Measurements from ENCODE around the gene C10orf95.

The C10orf95 gene

DNA sequence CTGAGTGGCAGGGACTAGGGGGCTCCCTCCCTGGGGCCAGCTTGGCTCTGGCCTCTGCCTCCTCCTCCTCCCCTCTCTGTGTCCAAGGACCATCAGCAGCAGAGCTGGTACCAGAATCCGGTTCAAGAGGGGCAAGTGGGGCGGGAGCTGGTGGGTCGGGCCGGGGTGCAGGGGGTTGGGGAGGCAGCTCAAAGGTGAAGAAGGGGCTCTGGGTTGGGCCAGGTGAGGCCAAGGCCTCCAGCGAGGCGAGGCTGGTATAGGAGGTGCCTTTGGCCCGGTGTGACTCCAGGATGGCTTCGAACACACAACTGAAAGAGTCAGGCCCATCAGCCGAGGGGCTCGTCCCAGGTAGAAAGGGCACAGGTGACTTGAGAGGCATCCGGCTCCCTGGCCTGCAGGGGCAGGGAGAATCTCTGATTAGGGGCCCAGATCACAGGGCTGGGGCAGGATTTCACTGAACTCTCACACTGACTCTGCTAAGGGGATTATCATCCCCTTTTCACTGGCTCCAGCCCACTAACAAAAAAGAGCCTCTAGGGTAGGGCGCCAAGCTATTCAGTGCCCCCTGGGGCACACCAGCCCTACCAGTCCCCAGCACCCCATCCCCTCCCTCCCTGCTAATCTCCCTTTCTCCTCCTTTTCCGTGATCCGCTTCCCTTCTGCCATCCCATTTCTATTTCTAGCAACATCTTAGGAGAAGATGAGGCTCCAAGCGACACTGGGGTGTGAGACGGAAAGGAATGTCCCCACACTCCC lies 37.4 kb downstream of the C10orf95 start:
- DNase-seq, result no peak

- DNase-seq, result no peak
Measured at GRCh38 chr10:102413053-102413705, 38.2 kb downstream of the C10orf95 start.

DNA sequence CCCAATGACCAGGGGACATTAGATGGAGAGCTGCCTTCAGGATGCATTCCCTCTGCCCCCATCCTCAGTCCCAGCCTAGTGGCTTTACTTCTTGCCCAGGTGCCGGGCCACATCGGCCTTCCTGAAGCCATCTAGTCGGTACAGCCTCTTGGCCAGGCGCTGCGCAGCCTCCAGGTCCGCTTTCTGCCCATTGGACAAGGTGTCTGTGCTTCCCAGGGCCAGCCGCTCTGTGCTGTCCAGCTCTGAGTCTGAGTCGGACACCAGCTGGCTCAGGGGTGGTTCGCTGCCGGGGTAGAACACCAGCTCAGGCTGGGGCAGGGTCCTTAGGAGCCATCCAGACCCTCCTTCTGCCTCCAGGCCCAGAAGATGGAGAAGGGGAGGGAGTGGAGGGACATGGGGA lies 39.0 kb downstream of the C10orf95 start:
- DNase-seq, result no peak

- DNase-seq, result no peak
Measured at GRCh38 chr10:102411341-102412255, 39.7 kb downstream of the C10orf95 start.

GRCh38 chr10:102410429-102411073 lies 40.8 kb downstream of the C10orf95 start:
- DNase-seq, result peak; percentile 71

- DNase-seq, result no peak
Measured at GRCh38 chr10:102409604-102410428, 41.5 kb downstream of the C10orf95 start.

- peak; percentile 81 to 83 for DNase-seq
Measured at GRCh38 chr10:102408728-102409603, 42.4 kb downstream of the C10orf95 start.

DNA sequence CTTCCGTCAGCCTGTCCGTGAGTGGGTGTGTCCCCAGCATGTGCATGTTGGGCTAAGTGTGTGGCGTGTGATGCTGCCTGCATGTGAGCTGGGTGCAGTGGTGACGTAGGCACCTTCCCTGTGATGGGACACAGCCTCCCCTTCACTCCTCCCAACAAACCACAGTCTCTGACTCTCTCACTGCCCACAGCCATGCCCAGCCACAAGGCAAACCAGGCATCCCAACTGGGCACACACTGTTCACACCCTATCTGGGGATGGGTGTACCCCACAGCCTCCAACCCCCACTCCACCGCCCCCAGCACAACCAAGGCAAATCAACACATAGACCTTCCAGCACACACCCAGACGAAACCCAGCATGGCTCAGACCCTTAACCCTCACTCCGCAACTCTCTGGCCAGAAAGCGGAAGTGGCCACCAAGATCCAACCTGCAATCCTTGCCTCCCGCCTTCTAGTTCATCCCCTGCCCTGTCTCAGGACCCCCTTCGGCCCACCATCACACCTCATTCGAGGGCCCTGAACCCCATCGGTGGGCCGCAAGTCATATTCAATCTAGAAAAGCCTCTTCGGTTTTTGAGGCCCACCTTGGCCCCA lies 43.1 kb downstream of the C10orf95 start:
- no peak for DNase-seq

- no peak for DNase-seq
Measured at GRCh38 chr10:102407425-102408130, 43.8 kb downstream of the C10orf95 start.

GRCh38 chr10:102406815-102407214 lies 44.5 kb downstream of the C10orf95 start:
- DNase-seq, result no peak

- DNase-seq, result no peak
Measured at GRCh38 chr10:102405632-102406031, 45.7 kb downstream of the C10orf95 start.

GRCh38 chr10:102405108-102405571 lies 46.2 kb downstream of the C10orf95 start:
- no peak for DNase-seq

GRCh38 chr10:102404361-102405107 lies 46.8 kb downstream of the C10orf95 start:
- no peak for DNase-seq

DNA sequence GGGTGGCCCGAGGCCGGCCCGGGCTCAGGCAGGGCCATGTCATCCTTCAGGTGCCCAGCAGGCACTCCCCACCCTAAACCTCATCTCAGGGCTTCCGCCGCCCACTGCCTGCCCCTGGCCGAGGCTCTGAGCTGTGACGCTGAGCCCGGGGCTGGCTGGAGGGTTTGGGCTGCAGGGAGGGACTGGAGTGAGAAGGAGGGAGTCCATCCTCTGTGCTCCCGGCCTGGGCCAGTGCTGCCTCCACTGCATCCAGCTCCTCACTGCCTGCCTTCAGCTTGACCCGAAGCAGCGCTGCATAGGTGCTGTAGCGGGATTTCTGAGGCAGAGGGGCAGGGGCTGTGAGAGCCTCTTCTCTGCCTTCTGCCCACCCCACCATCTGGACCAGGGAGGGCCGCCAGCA lies 48.2 kb downstream of the C10orf95 start:
- no peak for DNase-seq

GRCh38 chr10:102402512-102402896 lies 48.8 kb downstream of the C10orf95 start:
- DNase-seq, result no peak

GRCh38 chr10:102401735-102402511 lies 49.4 kb downstream of the C10orf95 start:
- DNase-seq, result no peak

GRCh38 chr10:102401342-102401654 lies 50.0 kb downstream of the C10orf95 start:
- DNase-seq, result no peak

GRCh38 chr10:102400598-102401341 lies 50.6 kb downstream of the C10orf95 start:
- DNase-seq, result no peak

Data from activated CD4-positive, alpha-beta T cell treated with anti-CD3 and anti-CD28 coated beads for 4 hours (primary cell).